CD4-positive, alpha-beta T cell (primary cell): ENCODE measurements around the gene SPRYD3. TPM values are rescaled to one million over a fixed set of nuclear protein-coding genes. Genes with fewer than 3 reads are reported as not detected.
"Not testable (repeated sequence)": the region's sequence is repeated elsewhere in the genome, so short reads cannot be mapped to it uniquely, and the experiment has no call there.

ENCODE experiments used
- ATAC-seq: fragments of 200-7000 bp; cut with Tn5 transposase; one replicate; pipeline ENCODE4 v1.10.0; 2022; ENCODE audit warnings: mild to moderate bottlenecking; ENCODE audit not compliant: poor library complexity
- CTCF ChIA-PET: fragments of 350-600 bp; sonication (Branson Sonifier 250); formaldehyde crosslinking; loops from one replicate; lab custom pipeline; 2021; ENCODE audit warnings: antibody characterized with exemption, inconsistent platforms; lab: Charles Lee
- POLR2A ChIA-PET: fragments of 350-600 bp; sonication (Branson Sonifier 250); formaldehyde crosslinking; loops from one replicate; lab custom pipeline; 2021; ENCODE audit warnings: antibody characterized with exemption, inconsistent platforms; lab: Charles Lee
- DNase-seq, 14 experiments: peaks; one replicate each; pipeline ENCODE4 v3.0.0-alpha.2; 2013 to 2020; ENCODE audit warnings: mixed read lengths in 2 of 14
- H3K27ac ChIP-seq, 2 donors: one replicate each; pipeline versions ENCODE4 v1.5.1 to v1.7.0; 2013; ENCODE audit warnings: low read length in 2 of 2, low read depth in 1 of 2, mild to moderate bottlenecking in 1 of 2
- H3K27me3 ChIP-seq, 2 experiments: 1 replicate in 1 of 2; 2 replicates in 1 of 2; pipeline versions ENCODE4 v1.6.1 to v1.7.0; 2013; ENCODE audit warnings: low read length in 2 of 2, control low read depth in 1 of 2, mild to moderate bottlenecking in 1 of 2, moderate library complexity in 1 of 2; ENCODE audit not compliant: insufficient read depth in 2 of 2, control insufficient read depth in 1 of 2
- H3K36me3 ChIP-seq: one replicate; pipeline ENCODE4 v1.6.1; 2013; ENCODE audit warnings: low read length, control low read depth; ENCODE audit not compliant: insufficient read depth
- H3K4me1 ChIP-seq: one replicate; pipeline ENCODE4 v1.6.1; 2013; ENCODE audit warnings: low read length, control low read depth; ENCODE audit not compliant: insufficient read depth
- H3K4me3 ChIP-seq: one replicate; pipeline ENCODE4 v1.5.1; 2013; ENCODE audit warnings: mild to moderate bottlenecking, low read length, moderate library complexity
- H3K9me3 ChIP-seq, 2 experiments: 1 replicate in 1 of 2; 2 replicates in 1 of 2; pipeline versions ENCODE4 v1.6.1 to v1.7.0; 2013; ENCODE audit warnings: low read length in 2 of 2, mild to moderate bottlenecking in 2 of 2, control low read depth in 1 of 2, moderate library complexity in 1 of 2; ENCODE audit not compliant: control insufficient read depth in 1 of 2, insufficient read depth in 1 of 2
- H3K27ac Mint-ChIP-seq: one replicate; pipeline ENCODE4 v1.8.0; 2020; ENCODE audit warnings: mixed read lengths
- H3K27me3 Mint-ChIP-seq: one replicate; pipeline ENCODE4 v1.8.0; 2021; ENCODE audit warnings: mixed read lengths
- H3K36me3 Mint-ChIP-seq: one replicate; pipeline ENCODE4 v1.8.0; 2021; ENCODE audit warnings: low read depth, mixed read lengths
- H3K4me1 Mint-ChIP-seq: one replicate; pipeline ENCODE4 v1.8.0; 2021; ENCODE audit warnings: low read depth, mixed read lengths
- H3K4me3 Mint-ChIP-seq: one replicate; pipeline ENCODE4 v1.8.0; 2020; ENCODE audit warnings: mild to moderate bottlenecking, mixed read lengths
- H3K9me3 Mint-ChIP-seq: one replicate; pipeline ENCODE4 v1.8.0; 2020; ENCODE audit warnings: mixed read lengths
- intact Hi-C, 2 experiments: fragments of 100-400 bp; cut with DNase I in 1 of 2; cut with micrococcal nuclease in 1 of 2; formaldehyde crosslinking; loops; one replicate each; pipeline versions ENCODE4 v1.15.1 to v1.9.0; 2023 to 2025; cut with DNase I, micrococcal nuclease
- total RNA-seq, 174 experiments: library from RNA in 2 of 174; stranded (reverse) in 2 of 174; gene quantifications; one replicate each; pipeline ENCODE4 v1.2.3 and lab custom pipeline; 2021 to 2026
- TF ChIP-seq, protein P1 (sequence below): fragments of 200-600 bp; IDR thresholded peaks from one replicate; pipeline ENCODE4 v1.8.0; 2022; ENCODE audit warnings: antibody characterized with exemption, mild to moderate bottlenecking

SPRYD3 gene
- total RNA-seq, 2 experiments from 2014 or later, result 17.7 to 21.0 TPM

- CTCF ChIA-PET, result no interaction called here
- H3K4me1 Mint-ChIP-seq, result peaks cover 25% of the 10 kb centered on the region
- Histone ChIP-seq H3K9me3 (no peaks in the 10 kb centered on the region), H3K4me1 (peaks cover 36% of the 10 kb centered on the region), H3K36me3 (no peaks in the 10 kb centered on the region), H3K4me3 (no peak overlapping the region), H3K27me3 (peaks cover 0 to 11% of the 10 kb centered on the region in 2 experiments), H3K27ac (no peak overlapping the region)
- ATAC-seq (no peak), DNase-seq (no peak)
- intact Hi-C loops, result loop anchor here in 1 of 2 experiments (5.0 kb wide), 1 partner anchor 59 kb away; no protein-coding TSS in a partner anchor
- POLR2A ChIA-PET, result no interaction called here
- peak overlapping the region; percentile 35 for H3K4me3 Mint-ChIP-seq
- no peaks in the 10 kb centered on the region for H3K36me3 Mint-ChIP-seq
- peaks cover 9% of the 10 kb centered on the region for H3K27me3 Mint-ChIP-seq
- TF ChIP-seq, protein P1, sequence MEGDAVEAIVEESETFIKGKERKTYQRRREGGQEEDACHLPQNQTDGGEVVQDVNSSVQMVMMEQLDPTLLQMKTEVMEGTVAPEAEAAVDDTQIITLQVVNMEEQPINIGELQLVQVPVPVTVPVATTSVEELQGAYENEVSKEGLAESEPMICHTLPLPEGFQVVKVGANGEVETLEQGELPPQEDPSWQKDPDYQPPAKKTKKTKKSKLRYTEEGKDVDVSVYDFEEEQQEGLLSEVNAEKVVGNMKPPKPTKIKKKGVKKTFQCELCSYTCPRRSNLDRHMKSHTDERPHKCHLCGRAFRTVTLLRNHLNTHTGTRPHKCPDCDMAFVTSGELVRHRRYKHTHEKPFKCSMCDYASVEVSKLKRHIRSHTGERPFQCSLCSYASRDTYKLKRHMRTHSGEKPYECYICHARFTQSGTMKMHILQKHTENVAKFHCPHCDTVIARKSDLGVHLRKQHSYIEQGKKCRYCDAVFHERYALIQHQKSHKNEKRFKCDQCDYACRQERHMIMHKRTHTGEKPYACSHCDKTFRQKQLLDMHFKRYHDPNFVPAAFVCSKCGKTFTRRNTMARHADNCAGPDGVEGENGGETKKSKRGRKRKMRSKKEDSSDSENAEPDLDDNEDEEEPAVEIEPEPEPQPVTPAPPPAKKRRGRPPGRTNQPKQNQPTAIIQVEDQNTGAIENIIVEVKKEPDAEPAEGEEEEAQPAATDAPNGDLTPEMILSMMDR, result no peak
- no peaks in the 10 kb centered on the region for H3K9me3 Mint-ChIP-seq
- H3K27ac Mint-ChIP-seq, result no peak overlapping the region
Observed at GRCh38 chr12:53096089-53096741, 17.0 kb upstream of the SPRYD3 start.

DNA sequence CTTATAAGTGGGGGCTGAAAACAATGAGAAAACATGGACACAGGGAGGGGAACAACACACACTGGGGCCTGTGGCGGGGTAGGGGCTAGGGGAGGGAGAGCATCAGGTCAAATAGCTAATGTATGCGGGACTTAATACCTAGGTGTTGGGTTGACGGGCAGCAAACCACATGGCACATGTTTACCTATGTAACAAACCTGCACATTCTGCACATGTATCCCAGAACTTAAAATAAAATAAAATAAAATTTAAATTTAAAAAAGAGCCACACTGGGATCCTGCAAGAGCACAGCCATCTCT, 16.4 kb upstream of the SPRYD3 start:
- H3K9me3 Mint-ChIP-seq, CTCF ChIA-PET, H3K36me3 Mint-ChIP-seq, H3K27ac ChIP-seq, H3K36me3 ChIP-seq, H3K9me3 ChIP-seq, H3K4me3 ChIP-seq, DNase-seq, ATAC-seq: not testable (repeated sequence)
- H3K4me1 Mint-ChIP-seq, result peaks cover 25% of the 10 kb centered on the region
- peak overlapping the region; percentile 44 for H3K27ac Mint-ChIP-seq
- H3K4me3 Mint-ChIP-seq, result peak overlapping the region; percentile 45
- H3K27me3 ChIP-seq, result peaks cover 0 to 11% of the 10 kb centered on the region in 2 experiments
- peaks cover 32% of the 10 kb centered on the region for H3K4me1 ChIP-seq
- POLR2A ChIA-PET, result interaction anchor here (3.0 kb wide), 1 partner anchor 16 kb away, joined by 11 read pairs; the partner anchor contains the start of gene SPRYD3
- H3K27me3 Mint-ChIP-seq, result peaks cover 12% of the 10 kb centered on the region
- intact Hi-C loops, result loop anchor here in 1 of 2 experiments (5.0 kb wide), 1 partner anchor 58 kb away; no protein-coding TSS in a partner anchor

DNA sequence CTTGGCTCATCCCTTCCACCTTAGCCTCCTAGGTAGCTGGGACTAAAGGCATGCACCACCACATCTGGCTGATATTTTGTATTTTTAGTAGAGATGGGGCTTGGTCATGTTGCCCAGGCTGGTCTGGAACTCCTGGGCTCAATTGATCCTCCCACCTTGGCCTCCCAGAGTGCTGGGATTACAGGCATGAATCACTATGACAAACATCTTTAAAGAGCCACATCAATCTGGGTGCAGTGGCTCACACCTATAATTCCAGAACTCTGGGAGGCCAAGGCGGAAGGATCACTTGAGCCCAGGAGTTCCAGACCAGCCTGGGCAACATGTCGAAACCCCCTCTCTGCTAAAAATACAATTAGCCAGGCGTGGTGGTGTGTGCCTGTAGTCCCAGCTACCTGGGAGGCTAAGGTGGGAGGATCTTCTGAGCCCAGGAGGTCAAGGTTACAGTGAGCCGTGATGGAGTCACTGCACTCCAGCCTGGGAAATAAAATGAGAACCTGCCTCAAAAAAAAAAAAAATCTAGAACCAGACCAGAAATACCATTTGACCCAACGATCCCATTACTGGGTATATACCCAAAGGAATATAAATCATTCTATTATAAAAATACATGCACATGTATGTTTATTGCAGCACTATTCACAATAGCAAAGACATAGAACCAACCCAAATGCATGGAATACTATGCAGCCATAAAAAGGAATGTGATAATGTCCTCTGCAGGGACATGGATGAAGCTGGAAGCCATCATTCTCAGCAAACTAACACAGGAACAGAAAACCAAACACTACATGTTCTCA, 15.8 kb upstream of the SPRYD3 start:
- peaks cover 25% of the 10 kb centered on the region for H3K4me1 Mint-ChIP-seq
- POLR2A ChIA-PET, result interaction anchor here (0.5 to 3.0 kb wide), 2 partner anchors 16 to 103 kb away, joined by 3 to 11 read pairs; partner anchors contain the start of gene SPRYD3
- DNase-seq, ATAC-seq, H3K9me3 ChIP-seq, H3K4me3 ChIP-seq, H3K27ac ChIP-seq, H3K9me3 Mint-ChIP-seq, H3K36me3 ChIP-seq, H3K36me3 Mint-ChIP-seq: not testable (repeated sequence)
- Histone ChIP-seq H3K27me3 (peaks cover 0 to 11% of the 10 kb centered on the region in 2 experiments), H3K4me1 (peaks cover 30% of the 10 kb centered on the region)
- CTCF ChIA-PET, result interaction anchor here (0.7 kb wide), 1 partner anchor 29 kb away, joined by 3 read pairs; no protein-coding TSS in a partner anchor
- peaks cover 17% of the 10 kb centered on the region for H3K27me3 Mint-ChIP-seq
- intact Hi-C loops, result loop anchor here in 1 of 2 experiments (5.0 kb wide), 1 partner anchor 58 kb away; no protein-coding TSS in a partner anchor
- H3K27ac Mint-ChIP-seq, result peak overlapping the region; percentile 44
- peak overlapping the region; percentile 45 for H3K4me3 Mint-ChIP-seq

DNA sequence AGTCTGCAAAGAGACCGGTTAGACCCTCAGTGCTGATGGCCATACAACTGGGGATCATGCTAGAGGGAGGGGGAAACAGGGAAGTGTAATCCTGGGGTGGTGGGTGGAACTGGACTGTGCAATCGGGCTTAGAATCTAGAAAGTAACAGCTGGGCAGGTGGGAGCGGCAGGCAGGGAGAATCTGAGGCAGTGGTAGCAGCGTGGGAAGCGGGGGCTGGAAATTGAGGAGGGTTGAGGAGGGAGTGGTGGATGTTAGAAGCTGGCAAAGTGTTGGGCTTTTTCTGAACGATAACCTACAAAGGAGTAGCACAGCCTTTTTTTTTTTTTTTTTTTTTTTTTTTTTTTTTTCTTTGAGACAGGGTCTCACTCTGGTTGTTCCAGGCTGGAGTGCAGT, 15.2 kb upstream of the SPRYD3 start:
- Histone ChIP-seq H3K27ac (no peak overlapping the region), H3K4me1 (peaks cover 29% of the 10 kb centered on the region), H3K4me3 (no peak overlapping the region), H3K9me3 (no peaks in the 10 kb centered on the region), H3K27me3 (peaks cover 0 to 11% of the 10 kb centered on the region in 2 experiments), H3K36me3 (no peaks in the 10 kb centered on the region)
- CTCF ChIA-PET, result interaction anchor here (0.7 kb wide), 1 partner anchor 29 kb away, joined by 3 read pairs; no protein-coding TSS in a partner anchor
- no peaks in the 10 kb centered on the region for H3K36me3 Mint-ChIP-seq
- H3K9me3 Mint-ChIP-seq, result no peaks in the 10 kb centered on the region
- TF ChIP-seq, protein P1, result no peak
- H3K27ac Mint-ChIP-seq, result no peak overlapping the region
- ATAC-seq, result no peak
- H3K27me3 Mint-ChIP-seq, result peaks cover 17% of the 10 kb centered on the region
- H3K4me1 Mint-ChIP-seq, result peaks cover 23% of the 10 kb centered on the region
- no peak for DNase-seq
- no peak overlapping the region for H3K4me3 Mint-ChIP-seq
- intact Hi-C loops, result no loop called here
- POLR2A ChIA-PET, result interaction anchor here (0.5 to 3.0 kb wide), 2 partner anchors 15 to 104 kb away, joined by 3 to 11 read pairs; partner anchors contain the start of gene SPRYD3
